DND-41 (cell line): Measurements from ENCODE around the gene ABCC12.

ENCODE experiments used
- ATAC-seq: fragments of 200-7000 bp; cut with Tn5 transposase; 3 replicates; pipeline ENCODE4 v1.9.1; 2021; ENCODE audit warnings: low read depth; ENCODE audit not compliant: insufficient read depth
- DNase-seq: peaks from one replicate; pipeline ENCODE4 v3.0.0-alpha.2; 2020
- H2AFZ ChIP-seq: 2 replicates; pipeline ENCODE4 v1.6.0; 2012; ENCODE audit warnings: low read depth, low read length
- H3K27ac ChIP-seq: 2 replicates; pipeline ENCODE4 v1.5.1; 2012; ENCODE audit warnings: low read length, inconsistent platforms
- H3K27me3 ChIP-seq: fragments of 200-600 bp; sonication (generic); 2 replicates; pipeline ENCODE4 v1.6.0; 2012; ENCODE audit warnings: low read length, mild to moderate bottlenecking, inconsistent platforms; ENCODE audit not compliant: insufficient read depth, poor library complexity
- H3K36me3 ChIP-seq: 2 replicates; pipeline ENCODE4 v1.5.1; 2012; ENCODE audit warnings: low read length, inconsistent platforms; ENCODE audit not compliant: insufficient read depth
- H3K4me1 ChIP-seq: 2 replicates; pipeline ENCODE4 v1.5.1; 2012; ENCODE audit warnings: mild to moderate bottlenecking, low read length; ENCODE audit not compliant: insufficient read depth
- H3K4me2 ChIP-seq: 2 replicates; pipeline ENCODE4 v1.6.0; 2012; ENCODE audit warnings: mild to moderate bottlenecking, moderate library complexity, low read length, inconsistent platforms; ENCODE audit not compliant: insufficient read depth
- H3K4me3 ChIP-seq, 2 experiments: fragments of 200-600 bp in 1 of 2; shearing (Covaris generic) in 1 of 2; 2 replicates each; pipeline ENCODE4 v1.5.1; 2012 to 2016; ENCODE audit warnings: inconsistent platforms in 2 of 2, low read length in 2 of 2, mild to moderate bottlenecking in 2 of 2, low read depth in 1 of 2, moderate library complexity in 1 of 2
- H3K79me2 ChIP-seq: 2 replicates; pipeline ENCODE4 v1.6.0; 2012; ENCODE audit warnings: low read length, inconsistent platforms; ENCODE audit not compliant: insufficient read depth
- H3K9ac ChIP-seq: 2 replicates; pipeline ENCODE4 v1.6.0; 2012; ENCODE audit warnings: low read depth, mild to moderate bottlenecking, inconsistent platforms, low read length, moderate library complexity
- H3K9me3 ChIP-seq: 2 replicates; pipeline ENCODE4 v1.5.1; 2012; ENCODE audit warnings: low read length, moderate library complexity, mild to moderate bottlenecking, inconsistent platforms; ENCODE audit not compliant: insufficient read depth, severe bottlenecking
- H4K20me1 ChIP-seq: 2 replicates; pipeline ENCODE4 v1.6.0; 2012; ENCODE audit warnings: low read length; ENCODE audit not compliant: insufficient read depth
- EZH2 ChIP-seq: IDR thresholded peaks from 3 replicates; pipeline ENCODE4 v1.6.1; 2012; ENCODE audit warnings: borderline replicate concordance, low read depth, mild to moderate bottlenecking, moderate library complexity, low read length, inconsistent platforms; ENCODE audit not compliant: severe bottlenecking
- TF ChIP-seq, protein P1 (sequence below): IDR thresholded peaks from 2 replicates; pipeline ENCODE4 v1.5.1; 2012; ENCODE audit warnings: borderline replicate concordance, low read length, moderate library complexity, mild to moderate bottlenecking; ENCODE audit not compliant: poor library complexity, severe bottlenecking; ENCODE audit errors: extremely low read depth

Gene ABCC12

GRCh38 chr16:48139517-48139916 is 16.3 kb downstream of the ABCC12 start:
- ATAC-seq, result no peak
- H3K9me3 ChIP-seq, result no peaks in the 10 kb centered on the region

GRCh38 chr16:48138543-48138942 is 17.2 kb downstream of the ABCC12 start:
- TF ChIP-seq, protein P1, sequence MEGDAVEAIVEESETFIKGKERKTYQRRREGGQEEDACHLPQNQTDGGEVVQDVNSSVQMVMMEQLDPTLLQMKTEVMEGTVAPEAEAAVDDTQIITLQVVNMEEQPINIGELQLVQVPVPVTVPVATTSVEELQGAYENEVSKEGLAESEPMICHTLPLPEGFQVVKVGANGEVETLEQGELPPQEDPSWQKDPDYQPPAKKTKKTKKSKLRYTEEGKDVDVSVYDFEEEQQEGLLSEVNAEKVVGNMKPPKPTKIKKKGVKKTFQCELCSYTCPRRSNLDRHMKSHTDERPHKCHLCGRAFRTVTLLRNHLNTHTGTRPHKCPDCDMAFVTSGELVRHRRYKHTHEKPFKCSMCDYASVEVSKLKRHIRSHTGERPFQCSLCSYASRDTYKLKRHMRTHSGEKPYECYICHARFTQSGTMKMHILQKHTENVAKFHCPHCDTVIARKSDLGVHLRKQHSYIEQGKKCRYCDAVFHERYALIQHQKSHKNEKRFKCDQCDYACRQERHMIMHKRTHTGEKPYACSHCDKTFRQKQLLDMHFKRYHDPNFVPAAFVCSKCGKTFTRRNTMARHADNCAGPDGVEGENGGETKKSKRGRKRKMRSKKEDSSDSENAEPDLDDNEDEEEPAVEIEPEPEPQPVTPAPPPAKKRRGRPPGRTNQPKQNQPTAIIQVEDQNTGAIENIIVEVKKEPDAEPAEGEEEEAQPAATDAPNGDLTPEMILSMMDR, result no peak
- TF ChIP-seq EZH2, result no peak
- Histone ChIP-seq H3K79me2 (no peaks in the 10 kb centered on the region), H3K9me3 (no peaks in the 10 kb centered on the region), H3K27me3 (no peaks in the 10 kb centered on the region), H2AFZ (no peak overlapping the region), H3K36me3 (no peaks in the 10 kb centered on the region), H3K4me2 (no peak overlapping the region), H3K4me1 (no peaks in the 10 kb centered on the region), H3K9ac (no peak overlapping the region), H3K4me3 (no peak overlapping the region), H3K27ac (no peak overlapping the region), H4K20me1 (no peaks in the 10 kb centered on the region)
- ATAC-seq (no peak), DNase-seq (no peak)

More at GRCh38 chr16:48139517-48139916, 16.3 kb downstream of the ABCC12 start:
- Histone ChIP-seq H3K27ac (no peak overlapping the region), H3K36me3 (no peaks in the 10 kb centered on the region), H3K9ac (no peak overlapping the region), H3K27me3 (no peaks in the 10 kb centered on the region), H3K4me3 (no peak overlapping the region), H4K20me1 (no peaks in the 10 kb centered on the region), H2AFZ (no peak overlapping the region), H3K79me2 (no peaks in the 10 kb centered on the region), H3K4me2 (no peak overlapping the region), H3K4me1 (no peaks in the 10 kb centered on the region)
- TF ChIP-seq, protein P1, result no peak
- TF ChIP-seq EZH2, result no peak
- no peak for DNase-seq

DNA sequence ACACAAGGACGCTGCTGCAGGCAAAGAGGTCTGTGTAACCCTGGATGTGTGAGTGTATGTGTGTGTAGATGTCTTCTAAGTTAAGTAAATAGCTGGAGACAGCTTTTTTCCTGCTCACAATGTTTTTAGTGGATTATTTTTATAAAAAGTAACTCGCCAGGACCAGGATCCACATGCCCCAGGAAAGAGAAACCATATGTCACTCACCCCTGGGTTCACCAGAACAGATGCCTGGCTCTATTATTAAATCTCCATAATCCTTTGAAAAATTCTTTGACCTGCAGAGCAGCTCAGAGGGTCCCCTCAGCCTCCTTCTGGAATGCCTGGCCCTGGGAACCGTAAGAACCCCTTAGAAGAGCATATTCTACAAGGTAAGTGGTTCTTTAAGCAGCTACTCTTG is 18.0 kb downstream of the ABCC12 start:
- H3K27ac ChIP-seq, result no peak overlapping the region
- H3K4me3 ChIP-seq, result no peak overlapping the region
- H3K4me1 ChIP-seq, result no peaks in the 10 kb centered on the region
- DNase-seq, result no peak
- H3K4me2 ChIP-seq, result no peak overlapping the region
- no peak overlapping the region for H2AFZ ChIP-seq
- H3K9me3 ChIP-seq, result no peaks in the 10 kb centered on the region
- no peak overlapping the region for H3K9ac ChIP-seq
- H4K20me1 ChIP-seq, result no peaks in the 10 kb centered on the region
- no peak for ATAC-seq
- H3K27me3 ChIP-seq, result no peaks in the 10 kb centered on the region
- TF ChIP-seq, protein P1, result no peak
- no peak for TF ChIP-seq EZH2
- H3K36me3 ChIP-seq, result no peaks in the 10 kb centered on the region
- no peaks in the 10 kb centered on the region for H3K79me2 ChIP-seq
